ENCODE results near the gene LSR. TPM values are rescaled to one million over a fixed set of nuclear protein-coding genes. Genes with fewer than 3 reads are reported as not detected.

Gene LSR
- total and polyA plus RNA-seq, 2 donors from 2014 or later, result 37.9 to 87.2 TPM

- DNase-seq (peak in 1 of 5 donors; percentile 58), FAIRE-seq (no peak)
- Histone ChIP-seq H3K4me3 (ENCODE audit: low read length in 3 of 3) (no peak overlapping the region), H3K36me3 (ENCODE audit: control insufficient read depth in 2 of 3, insufficient read depth in 3 of 3, low read length in 3 of 3) (no peaks in the 10 kb centered on the region), H3K27ac (ENCODE audit: low read depth in 2 of 2, low read length in 2 of 2) (no peak overlapping the region), H3K9ac (ENCODE audit: low read length in 3 of 3) (no peak overlapping the region), H3K9me3 (ENCODE audit: control insufficient read depth in 2 of 3, insufficient read depth in 1 of 3, low read length in 3 of 3) (no peaks in the 10 kb centered on the region), H3K4me1 (ENCODE audit: control insufficient read depth in 2 of 3, insufficient read depth in 2 of 3, low read depth in 1 of 3, low read length in 3 of 3) (no peaks in the 10 kb centered on the region), H3K27me3 (ENCODE audit: control insufficient read depth, insufficient read depth, low read length) (no peaks in the 10 kb centered on the region)
- intact Hi-C loops (cut with DNase I), result no loop called here
- no peak for TF ChIP-seq CTCF (IDR thresholded peaks at IDR 0.05; ENCODE audit: borderline replicate concordance, extremely low read depth, insufficient read depth)
Measured at GRCh38 chr19:35290381-35291127, 41.8 kb downstream of the LSR start.

- no peak overlapping the region for H3K4me3 ChIP-seq (ENCODE audit: low read length in 3 of 3)
- no peaks in the 10 kb centered on the region for H3K36me3 ChIP-seq (ENCODE audit: control insufficient read depth in 2 of 3, insufficient read depth in 3 of 3, low read length in 3 of 3)
- TF ChIP-seq CTCF (IDR thresholded peaks at IDR 0.05; ENCODE audit: borderline replicate concordance, extremely low read depth, insufficient read depth), result no peak
- peak in 1 of 5 donors; percentile 45 for DNase-seq
- H3K9me3 ChIP-seq (ENCODE audit: control insufficient read depth in 2 of 3, insufficient read depth in 1 of 3, low read length in 3 of 3), result no peaks in the 10 kb centered on the region
- H3K9ac ChIP-seq (ENCODE audit: low read length in 3 of 3), result no peak overlapping the region
- H3K4me1 ChIP-seq (ENCODE audit: control insufficient read depth in 2 of 3, insufficient read depth in 2 of 3, low read depth in 1 of 3, low read length in 3 of 3), result no peaks in the 10 kb centered on the region
- no peak for FAIRE-seq
- no peaks in the 10 kb centered on the region for H3K27me3 ChIP-seq (ENCODE audit: control insufficient read depth, insufficient read depth, low read length)
- intact Hi-C loops (cut with DNase I), result no loop called here
- no peak overlapping the region for H3K27ac ChIP-seq (ENCODE audit: low read depth in 2 of 2, low read length in 2 of 2)
Measured at GRCh38 chr19:35291259-35291658, 42.5 kb downstream of the LSR start.

GRCh38 chr19:35291916-35292315 is 43.1 kb downstream of the LSR start, which contains the start of gene MAG:
MAG (plus strand) TSS chr19:35292161; CDS start chr19:35295409, 3,248 bp downstream.
- H3K4me3 ChIP-seq (ENCODE audit: low read length in 3 of 3), result no peak within 1 kb of the TSS
- no peaks in the 10 kb centered on the region for H3K36me3 ChIP-seq (ENCODE audit: control insufficient read depth in 2 of 3, insufficient read depth in 3 of 3, low read length in 3 of 3)
- H3K4me1 ChIP-seq (ENCODE audit: control insufficient read depth in 2 of 3, insufficient read depth in 2 of 3, low read depth in 1 of 3, low read length in 3 of 3), result no peaks in the 10 kb centered on the region
- FAIRE-seq, result no peak
- no peaks in the 10 kb centered on the region for H3K9me3 ChIP-seq (ENCODE audit: control insufficient read depth in 2 of 3, insufficient read depth in 1 of 3, low read length in 3 of 3)
- H3K27ac ChIP-seq (ENCODE audit: low read depth in 2 of 2, low read length in 2 of 2), result no peak within 1 kb of the TSS
- H3K9ac ChIP-seq (ENCODE audit: low read length in 3 of 3), result no peak within 1 kb of the TSS
- intact Hi-C loops (cut with DNase I), result no loop called here
- TF ChIP-seq CTCF (IDR thresholded peaks at IDR 0.05; ENCODE audit: borderline replicate concordance, extremely low read depth, insufficient read depth), result no peak
- DNase-seq, result peak in 1 of 5 donors; percentile 37
- H3K27me3 ChIP-seq (ENCODE audit: control insufficient read depth, insufficient read depth, low read length), result no peaks in the 10 kb centered on the region
